Posterior cingulate gyrus (tissue), 11 donors: Measurements from ENCODE around the gene NPR2.
A peak's percentile ranks its signal among the peaks of the same experiment; 100 is the strongest.

ENCODE experiments used
- DNase-seq, 10 donors: peaks; one replicate each; pipeline versions ENCODE4 v3.0.0 to v3.0.0-alpha.2; 2020 to 2021; ENCODE audit warnings: mixed read lengths in 3 of 10
- intact Hi-C: fragments of 100-400 bp; cut with DNase I; formaldehyde crosslinking; loops from one replicate; pipeline ENCODE4 v1.15.1; 2023

The NPR2 gene

DNA sequence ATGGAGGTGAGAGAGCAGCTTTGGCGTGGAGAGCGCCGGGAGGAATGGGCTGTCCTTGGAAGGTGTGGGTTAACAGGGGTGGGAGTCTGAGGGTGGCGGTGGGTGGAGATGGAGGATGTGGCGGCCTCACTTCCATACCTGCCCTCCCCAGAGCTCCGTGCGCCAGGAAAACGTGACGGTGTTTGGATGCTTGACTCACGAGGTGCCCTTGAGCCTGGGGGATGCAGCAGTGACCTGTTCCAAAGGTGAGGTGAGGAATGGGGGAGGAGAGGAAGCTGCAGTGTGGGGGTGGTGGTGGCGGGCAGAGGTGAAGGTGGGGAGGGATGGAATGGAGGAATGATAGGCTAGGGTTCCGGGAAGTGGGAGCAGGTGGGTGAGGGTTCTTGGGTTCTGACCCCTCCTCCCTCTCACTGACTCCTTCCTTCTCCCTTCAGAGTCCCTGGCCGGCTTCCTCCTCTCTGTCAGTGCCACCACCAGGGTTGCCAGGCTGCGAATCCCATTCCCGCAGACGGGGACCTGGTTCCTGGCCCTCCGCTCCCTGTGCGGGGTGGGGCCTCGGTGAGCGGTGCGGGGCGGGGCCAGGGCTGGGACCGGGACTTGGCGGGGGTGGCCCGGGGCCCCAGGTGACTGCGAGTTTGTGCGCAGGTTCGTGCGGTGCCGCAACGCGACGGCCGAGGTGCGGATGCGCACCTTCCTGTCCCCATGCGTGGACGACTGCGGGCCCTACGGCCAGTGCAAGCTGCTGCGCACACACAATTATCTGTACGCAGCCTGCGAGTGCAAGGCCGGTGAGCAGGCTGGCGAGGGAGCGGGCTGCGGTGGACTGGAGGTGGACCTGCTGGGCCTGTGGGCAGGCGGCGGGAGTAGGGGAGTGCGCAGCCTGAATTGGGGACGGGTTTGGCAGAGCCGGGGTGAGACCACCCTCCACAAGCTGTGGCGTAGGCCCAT is 54.7 kb downstream of the NPR2 start:
- DNase-seq, result peak in 2 of 10 donors; percentile 79 to 85

GRCh38 chr9:35847792-35848572 is 56.6 kb downstream of the NPR2 start:
- intact Hi-C loops, result no loop called here
- peak in 4 of 10 donors; percentile 31 to 92 (median 60) for DNase-seq

More for the DNA sequence above, 54.7 kb downstream of the NPR2 start:
- intact Hi-C loops, result no loop called here

GRCh38 chr9:35852267-35852815 is 61.0 kb downstream of the NPR2 start:
- intact Hi-C loops, result no loop called here
- DNase-seq, result no peak

DNA sequence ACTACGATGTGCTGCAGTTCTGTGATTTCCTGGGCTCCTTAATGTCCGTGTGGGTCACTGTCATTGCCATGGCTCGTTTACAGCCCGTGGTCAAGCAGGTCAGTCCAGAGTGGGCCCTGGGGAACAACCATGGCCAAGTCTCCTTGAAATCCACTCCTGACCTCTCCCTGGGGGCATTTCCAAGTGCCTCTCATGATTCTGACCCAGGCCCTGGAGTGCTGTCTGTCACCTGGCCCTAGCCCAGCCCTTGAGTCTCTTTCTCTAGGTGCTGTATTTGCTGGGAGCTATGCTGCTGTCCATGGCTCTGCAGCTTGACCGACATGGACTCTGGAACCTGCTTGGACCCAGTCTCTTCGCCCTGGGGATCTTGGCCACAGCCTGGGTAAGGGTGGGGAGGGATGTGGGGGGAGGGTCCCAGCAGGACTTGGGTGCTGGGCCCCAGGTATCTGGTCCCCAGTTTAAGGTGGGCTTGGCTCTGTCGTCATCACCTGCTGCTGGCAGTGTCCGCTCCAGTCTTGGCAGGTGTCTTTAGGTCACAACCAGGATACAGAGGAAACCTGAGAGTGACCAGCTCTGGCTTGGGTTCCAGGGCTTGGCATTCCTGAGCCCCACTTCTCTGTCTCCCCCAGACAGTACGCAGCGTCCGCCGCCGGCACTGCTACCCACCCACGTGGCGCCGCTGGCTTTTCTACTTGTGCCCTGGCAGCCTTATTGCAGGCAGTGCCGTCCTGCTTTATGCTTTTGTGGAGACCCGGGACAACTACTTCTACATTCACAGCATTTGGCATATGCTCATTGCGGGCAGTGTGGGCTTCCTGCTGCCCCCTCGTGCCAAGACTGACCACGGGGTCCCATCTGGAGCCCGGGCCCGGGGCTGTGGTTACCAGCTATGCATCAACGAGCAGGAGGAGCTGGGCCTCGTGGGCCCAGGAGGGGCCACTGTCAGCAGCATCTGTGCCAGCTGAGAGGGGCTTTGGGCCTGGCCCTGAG is 61.8 kb downstream of the NPR2 start:
- intact Hi-C loops, result no loop called here
- DNase-seq, result no peak

DNA sequence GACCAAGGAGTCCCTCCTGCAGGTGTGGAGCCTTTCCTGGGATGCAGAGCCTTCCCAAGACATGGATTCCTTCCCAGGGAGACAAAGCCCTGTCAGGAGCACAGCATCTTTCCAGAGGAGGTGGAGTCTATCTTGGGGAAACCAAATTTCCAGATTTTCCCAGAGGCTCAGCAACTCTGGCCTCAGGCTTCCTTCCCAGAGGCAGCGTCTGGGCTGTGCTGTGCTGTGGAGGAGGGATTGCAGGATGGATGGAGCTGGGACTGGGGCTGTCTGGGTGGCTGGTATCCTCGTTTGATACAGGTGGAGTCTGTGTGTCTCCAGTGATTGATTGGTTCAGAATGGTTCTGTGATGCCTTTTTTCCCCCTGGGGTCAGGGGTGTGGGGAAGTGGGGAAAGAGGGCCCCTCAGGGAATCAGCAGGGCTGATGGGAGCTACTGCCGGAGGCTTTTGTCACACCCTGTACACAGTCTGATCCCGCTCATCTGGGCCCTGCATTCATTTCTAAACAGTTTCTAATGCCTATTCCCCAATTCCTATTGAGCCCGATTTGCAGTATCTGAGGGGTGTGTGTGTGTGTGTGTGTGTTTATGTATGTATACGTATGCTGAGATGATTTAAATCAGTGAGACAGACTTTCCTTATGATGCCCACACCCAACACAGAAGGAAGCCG is 62.8 kb downstream of the NPR2 start:
- intact Hi-C loops, result no loop called here
- no peak for DNase-seq

DNA sequence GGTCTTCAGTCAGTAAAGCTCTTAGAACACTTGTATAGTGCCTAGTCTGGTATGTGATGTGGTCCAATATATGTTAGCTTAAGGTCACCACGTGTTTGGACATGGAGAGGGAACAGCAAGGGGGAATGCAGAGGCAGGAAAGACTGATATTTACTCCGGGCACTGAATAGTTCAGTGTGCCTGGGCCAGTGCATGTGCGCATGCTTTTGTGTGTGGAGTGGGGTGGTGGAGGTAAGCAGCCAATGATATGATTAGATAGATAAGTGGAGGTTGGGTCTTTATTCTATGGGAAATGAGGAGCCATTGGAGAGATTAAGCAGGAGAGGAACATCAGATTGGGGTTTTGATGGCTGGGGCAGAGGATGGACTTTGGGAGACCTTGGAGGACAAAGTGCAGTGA is 64.8 kb downstream of the NPR2 start:
- intact Hi-C loops, result no loop called here
- no peak for DNase-seq

DNA sequence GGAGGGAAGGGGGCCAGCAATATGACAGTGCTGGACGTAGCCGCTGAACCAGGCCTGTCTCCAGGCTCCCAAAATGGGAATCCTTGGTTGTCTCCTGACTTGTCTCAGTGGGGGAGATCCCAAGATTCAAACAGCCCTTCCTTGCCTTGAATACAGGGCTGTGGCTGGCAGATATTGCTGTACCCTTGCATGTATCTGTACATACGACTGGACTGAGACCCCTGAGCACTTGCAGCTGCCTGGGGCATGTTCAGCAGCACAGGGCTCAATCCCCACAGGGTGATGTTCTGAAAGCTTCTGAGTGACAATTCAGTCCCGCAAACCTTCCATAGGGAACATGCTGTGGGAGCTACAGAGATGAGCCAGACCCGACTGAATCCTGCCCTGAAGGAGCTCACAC is 65.5 kb downstream of the NPR2 start:
- intact Hi-C loops, result no loop called here
- DNase-seq, result no peak

- intact Hi-C loops, result no loop called here
- DNase-seq, result no peak
Measured at GRCh38 chr9:35858458-35858857, 67.1 kb downstream of the NPR2 start.
